ENCODE results near the gene C6orf47.

The C6orf47 gene

DNA sequence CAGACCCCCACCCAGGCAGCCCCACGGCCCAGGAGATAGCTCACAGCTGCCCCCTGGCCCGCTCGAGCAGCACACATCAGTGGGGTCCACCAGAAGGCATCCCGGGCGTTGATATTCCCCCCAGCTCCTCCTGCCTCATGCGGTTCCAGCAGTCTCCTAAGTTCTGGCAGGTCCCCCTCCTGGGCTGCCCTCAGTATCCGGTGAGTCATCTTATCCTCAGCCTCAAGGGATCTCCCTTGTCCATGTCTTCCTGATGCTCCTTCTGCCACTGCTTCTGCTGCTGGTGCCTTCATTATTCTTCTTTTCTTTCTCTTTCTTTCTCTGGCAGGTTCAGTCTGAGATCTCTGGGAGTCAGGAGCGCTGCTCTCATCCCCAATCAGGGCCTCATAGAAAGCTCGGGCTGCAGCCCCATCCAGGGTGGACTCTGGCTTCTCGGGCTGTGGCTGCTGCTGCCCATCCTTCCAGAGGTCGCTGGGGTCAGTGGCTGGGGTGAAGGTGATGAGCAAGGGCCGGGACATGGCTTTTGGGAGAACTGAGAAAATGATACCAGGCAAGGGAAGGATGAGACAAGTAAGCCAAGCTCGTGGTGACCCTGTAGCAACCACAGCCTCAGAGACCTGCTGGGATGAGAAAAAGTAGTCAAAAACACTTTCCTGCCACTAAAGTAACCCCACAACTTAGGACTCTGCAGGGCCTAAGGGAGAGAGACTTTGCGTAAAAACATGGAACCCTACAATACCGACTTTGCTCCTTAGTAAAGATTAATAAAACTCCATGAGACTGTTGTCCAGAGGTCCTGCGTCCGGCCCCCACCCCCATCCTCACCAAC is 3.6 kb upstream of the C6orf47 start:
- H3K4me3 ChIP-seq (ENCODE audit: low read length), result peak overlapping the region; percentile 66
- TF ChIP-seq, protein P1, sequence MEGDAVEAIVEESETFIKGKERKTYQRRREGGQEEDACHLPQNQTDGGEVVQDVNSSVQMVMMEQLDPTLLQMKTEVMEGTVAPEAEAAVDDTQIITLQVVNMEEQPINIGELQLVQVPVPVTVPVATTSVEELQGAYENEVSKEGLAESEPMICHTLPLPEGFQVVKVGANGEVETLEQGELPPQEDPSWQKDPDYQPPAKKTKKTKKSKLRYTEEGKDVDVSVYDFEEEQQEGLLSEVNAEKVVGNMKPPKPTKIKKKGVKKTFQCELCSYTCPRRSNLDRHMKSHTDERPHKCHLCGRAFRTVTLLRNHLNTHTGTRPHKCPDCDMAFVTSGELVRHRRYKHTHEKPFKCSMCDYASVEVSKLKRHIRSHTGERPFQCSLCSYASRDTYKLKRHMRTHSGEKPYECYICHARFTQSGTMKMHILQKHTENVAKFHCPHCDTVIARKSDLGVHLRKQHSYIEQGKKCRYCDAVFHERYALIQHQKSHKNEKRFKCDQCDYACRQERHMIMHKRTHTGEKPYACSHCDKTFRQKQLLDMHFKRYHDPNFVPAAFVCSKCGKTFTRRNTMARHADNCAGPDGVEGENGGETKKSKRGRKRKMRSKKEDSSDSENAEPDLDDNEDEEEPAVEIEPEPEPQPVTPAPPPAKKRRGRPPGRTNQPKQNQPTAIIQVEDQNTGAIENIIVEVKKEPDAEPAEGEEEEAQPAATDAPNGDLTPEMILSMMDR (IDR thresholded peaks at IDR 0.05; ENCODE audit: insufficient read depth, low read depth, low read length, missing control alignments), result no peak
- peak; percentile 77 for DNase-seq (ENCODE audit: low read depth)

DNA sequence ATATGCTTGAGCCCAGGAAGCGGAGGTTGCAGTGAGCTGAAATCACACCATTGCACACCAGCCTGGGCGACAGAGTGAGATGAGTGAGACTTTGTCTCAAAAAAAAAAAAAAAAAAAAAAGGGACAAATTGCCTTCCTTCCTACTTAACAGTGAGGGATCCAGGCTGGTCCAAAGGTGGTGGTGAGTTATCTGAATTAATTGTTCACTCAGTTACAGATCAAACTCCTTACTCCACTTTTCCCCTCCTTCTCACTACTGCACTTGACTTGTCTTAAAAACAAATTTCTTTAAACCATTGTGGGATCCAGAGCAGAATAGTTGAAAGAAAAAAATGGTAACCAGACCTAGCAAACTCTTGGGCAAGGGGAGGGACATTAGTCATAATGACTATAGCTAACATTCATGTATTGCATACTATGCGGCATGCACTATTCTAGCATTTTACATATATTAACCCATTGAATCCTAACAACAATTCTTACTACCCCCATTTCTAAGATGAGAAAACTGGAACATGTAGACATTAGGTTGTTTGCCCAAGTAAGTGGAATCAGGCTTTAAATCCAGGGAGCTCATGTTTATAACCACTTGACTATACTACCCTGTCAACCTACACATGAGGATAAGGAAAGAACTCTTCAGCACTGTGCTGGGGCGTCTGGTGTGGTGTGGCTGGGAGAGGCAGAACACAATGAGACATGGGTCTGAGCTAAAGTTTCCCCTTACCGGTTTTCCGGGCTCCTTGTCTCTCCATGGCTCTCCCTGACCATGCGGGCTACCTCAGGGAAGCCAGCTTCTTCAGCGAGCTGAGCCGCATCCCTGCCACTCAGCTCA is 2.8 kb upstream of the C6orf47 start:
- TF ChIP-seq, protein P1 (IDR thresholded peaks at IDR 0.05; ENCODE audit: insufficient read depth, low read depth, low read length, missing control alignments), result no peak

DNA sequence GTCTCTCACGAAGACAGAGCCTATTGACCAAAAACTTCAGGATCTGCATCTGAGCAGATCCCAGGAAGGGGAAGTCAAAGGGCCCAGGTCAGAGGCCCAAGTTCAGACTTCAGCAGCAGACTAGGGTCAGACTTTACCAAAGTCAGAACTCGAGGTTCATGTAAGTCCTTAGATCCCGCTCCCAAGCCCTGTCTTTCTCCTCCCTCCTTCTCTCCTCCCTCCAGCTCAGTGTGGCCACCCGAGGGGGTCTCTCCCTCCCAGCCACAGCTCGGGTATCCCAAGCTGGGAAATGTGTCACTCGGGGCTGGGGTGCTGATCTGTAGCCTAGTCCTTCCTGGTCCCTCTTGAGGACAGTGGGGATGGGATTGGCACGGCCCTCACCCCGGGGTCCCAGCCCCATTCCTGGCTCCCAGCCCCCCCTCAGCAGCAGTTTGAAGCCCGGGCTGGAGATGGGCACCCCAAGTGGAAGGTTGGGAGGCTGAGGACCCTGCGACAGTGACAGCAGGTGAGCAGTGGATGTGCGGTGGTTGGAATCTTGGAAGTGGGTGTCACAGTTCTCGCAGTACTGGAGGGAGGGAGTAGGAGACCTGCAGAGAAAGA is 1.6 kb upstream of the C6orf47 start:
- no peak for DNase-seq (ENCODE audit: low read depth)
- no peak overlapping the region for H3K4me3 ChIP-seq (ENCODE audit: low read length)
- TF ChIP-seq, protein P1 (IDR thresholded peaks at IDR 0.05; ENCODE audit: insufficient read depth, low read depth, low read length, missing control alignments), result no peak

More for the DNA sequence above, 2.8 kb upstream of the C6orf47 start:
- peak; percentile 67 for DNase-seq (ENCODE audit: low read depth)
- peak overlapping the region; percentile 66 for H3K4me3 ChIP-seq (ENCODE audit: low read length)

DNA sequence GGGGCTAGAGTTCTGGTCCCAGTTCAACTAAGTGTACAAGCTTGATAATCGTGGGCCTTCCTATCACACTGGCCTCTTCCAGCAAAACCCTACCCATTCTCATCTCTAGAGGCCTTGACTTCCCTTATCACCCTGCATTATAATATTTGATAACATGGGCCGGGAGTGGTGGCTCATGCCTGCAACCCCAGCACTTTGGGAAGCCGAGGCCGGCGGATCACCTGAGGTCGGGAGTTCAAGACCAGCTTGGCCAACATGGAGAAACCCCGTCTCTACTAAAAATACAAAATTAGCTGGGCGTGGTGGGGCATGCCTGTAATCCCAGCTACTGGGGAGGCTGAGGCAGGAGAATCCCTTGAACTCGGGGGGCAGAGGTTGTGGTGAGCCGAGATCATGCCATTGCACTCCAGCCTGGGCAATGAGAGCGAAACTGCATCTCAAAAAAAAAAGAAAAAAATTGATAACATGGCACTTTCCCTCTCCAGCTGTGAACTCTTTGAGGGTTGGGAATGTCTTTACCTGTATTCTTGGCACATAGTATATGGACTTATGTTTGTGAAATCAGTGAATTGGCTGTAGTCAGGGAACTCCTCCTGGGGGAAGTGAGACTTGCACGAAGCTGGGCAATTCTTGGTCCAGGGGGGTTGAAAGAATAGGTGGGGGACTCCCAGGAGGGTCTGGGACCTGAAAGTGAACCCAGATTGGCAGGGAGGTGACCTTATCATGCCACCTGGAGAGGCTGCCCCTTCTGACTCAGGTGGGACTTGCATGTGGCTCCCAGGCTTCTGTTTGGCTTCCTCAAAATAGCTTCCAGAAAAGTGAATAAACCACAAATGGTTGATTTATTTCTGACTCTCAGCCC is 915 bp upstream of the C6orf47 start:
- H3K4me3 ChIP-seq (ENCODE audit: low read length), result peak overlapping the region; percentile 96
- TF ChIP-seq, protein P1 (IDR thresholded peaks at IDR 0.05; ENCODE audit: insufficient read depth, low read depth, low read length, missing control alignments), result no peak

DNA sequence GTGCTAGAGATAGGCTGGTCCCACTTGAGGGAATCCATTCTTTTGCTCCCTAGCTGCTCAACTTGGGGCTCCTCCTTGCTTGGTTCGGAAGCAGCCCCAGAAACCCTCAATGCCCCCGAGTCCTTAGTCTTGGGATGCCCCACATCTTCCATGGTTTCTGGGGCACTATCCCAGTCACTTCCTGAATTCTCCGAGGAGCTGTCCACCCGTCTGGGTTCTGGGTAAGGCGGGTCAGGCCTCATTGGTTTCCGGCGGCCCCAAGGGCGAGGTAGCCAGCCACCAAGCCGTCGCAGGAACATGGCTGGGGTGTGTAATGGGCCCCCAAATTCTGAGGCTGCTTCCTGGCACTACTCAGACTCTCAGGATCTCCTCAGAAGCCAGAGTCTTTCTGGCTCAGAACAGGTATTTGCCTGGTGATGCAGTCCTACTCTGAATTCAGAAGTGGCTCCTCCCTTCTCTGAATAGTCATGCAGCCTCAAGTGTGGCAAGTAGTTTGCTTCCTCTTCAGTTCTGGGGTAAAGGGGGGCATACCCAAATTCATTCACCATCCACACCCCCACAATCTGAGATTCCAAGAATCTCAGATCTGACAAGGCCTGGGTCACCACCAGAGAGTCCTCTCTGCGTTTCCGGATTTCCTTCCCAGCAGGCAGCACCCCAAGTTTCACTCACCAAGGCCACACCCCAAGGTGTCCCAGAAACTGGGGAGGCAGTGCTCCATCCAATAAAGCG is 763 bp downstream of the C6orf47 start:
- H3K4me3 ChIP-seq (ENCODE audit: low read length), result peak overlapping the region; percentile 96
- TF ChIP-seq, protein P1 (IDR thresholded peaks at IDR 0.05; ENCODE audit: insufficient read depth, low read depth, low read length, missing control alignments), result no peak
- DNase-seq (ENCODE audit: low read depth), result peak; percentile 57

More for the DNA sequence above, 915 bp upstream of the C6orf47 start:
- no peak for DNase-seq (ENCODE audit: low read depth)
